HepG2 (cell line): Measurements from ENCODE around the gene ECM1. TPM values are rescaled to one million over a fixed set of nuclear protein-coding genes. Genes with fewer than 3 reads are reported as not detected.
A peak's percentile ranks its signal among the peaks of the same experiment; 100 is the strongest.

ENCODE experiments used
- AGO2 ChIP-seq: fragments of 200-400 bp; formaldehyde crosslinking; optimal IDR thresholded peaks from 2 replicates; pipeline ENCODE3; 2017; ENCODE audit warnings: mild to moderate bottlenecking, low read depth, low read length, moderate library complexity
- FIP1L1 ChIP-seq: fragments of 200-400 bp; formaldehyde crosslinking; IDR thresholded peaks from 2 replicates; pipeline ENCODE4 v1.6.1; 2018; ENCODE audit warnings: low read depth, mild to moderate bottlenecking, low read length, moderate library complexity, borderline replicate concordance; ENCODE audit not compliant: insufficient read depth
- FOSL1 ChIP-seq: sonication (generic); formaldehyde crosslinking; IDR thresholded peaks from 2 replicates; pipeline ENCODE4 v1.9.0; 2021; ENCODE audit warnings: missing genetic modification reagents, borderline replicate concordance
- FOXK1 ChIP-seq: sonication (generic); formaldehyde crosslinking; IDR thresholded peaks from 2 replicates; pipeline ENCODE4 v1.4.0; 2020; ENCODE audit warnings: low read depth, missing genetic modification reagents, borderline replicate concordance
- HNF4G ChIP-seq, 2 experiments: sonication (generic) in 1 of 2; formaldehyde crosslinking in 1 of 2; IDR thresholded peaks; 2 replicates each; pipeline versions ENCODE4 v1.4.0 to v1.6.1; 2011 to 2020; ENCODE audit warnings: borderline replicate concordance in 2 of 2, low read depth in 2 of 2, mild to moderate bottlenecking in 2 of 2, low read length in 1 of 2, missing genetic modification reagents in 1 of 2, moderate library complexity in 1 of 2
- LCORL ChIP-seq, 2 experiments: fragments of 450-650 bp in 1 of 2; sonication (generic) in 1 of 2; formaldehyde crosslinking in 1 of 2; IDR thresholded peaks; 2 replicates each; pipeline versions ENCODE4 v1.5.0 to v1.6.1; 2017 to 2020; ENCODE audit warnings: antibody characterized with exemption in 1 of 2, missing genetic modification reagents in 1 of 2
- MED8 ChIP-seq: sonication (generic); formaldehyde crosslinking; IDR thresholded peaks from 2 replicates; pipeline ENCODE4 v1.8.1; 2023; ENCODE audit warnings: mild to moderate bottlenecking, missing genetic modification reagents; ENCODE audit not compliant: insufficient replicate concordance
- NFATC3 ChIP-seq: sonication (generic); formaldehyde crosslinking; IDR thresholded peaks from 2 replicates; pipeline ENCODE4 v1.5.1; 2020; ENCODE audit warnings: mild to moderate bottlenecking, missing genetic modification reagents
- ZNF605 ChIP-seq: sonication (generic); formaldehyde crosslinking; IDR thresholded peaks from 2 replicates; pipeline ENCODE4 v1.8.0; 2022; ENCODE audit warnings: mild to moderate bottlenecking, missing genetic modification reagents
- ZNF766 ChIP-seq: sonication (generic); formaldehyde crosslinking; IDR thresholded peaks from 2 replicates; pipeline ENCODE4 v1.5.0; 2020; ENCODE audit warnings: missing genetic modification reagents, borderline replicate concordance
- polyA plus RNA-seq, 8 experiments: library from polyadenylated mRNA; depleted of rRNA in 3 of 8; stranded (reverse) in 7 of 8; unstranded in 1 of 8; fragments of >200 nt; fragmentation: Illumina TruSeq in 4 of 8; extraction: Trizol in 4 of 8; gene quantifications; 2 replicates each; pipeline versions ENCODE4 v1.2.1 to v1.2.3, GENCODE V29; 2011 to 2016; ENCODE audit warnings: low read depth in 4 of 8, missing spikeins in 1 of 8, mixed read lengths in 1 of 8; ENCODE audit not compliant: insufficient read depth in 1 of 8
- total RNA-seq, 5 experiments: library from RNA; depleted of rRNA; stranded (reverse); fragments of >200 nt; fragmentation: Illumina TruSeq; extraction: Trizol; gene quantifications; 2 replicates each; pipeline ENCODE4 v1.2.3, GENCODE V29; 2016; ENCODE audit warnings: low read depth in 1 of 5
- TF ChIP-seq, protein P1 (sequence below): sonication (generic); formaldehyde crosslinking; IDR thresholded peaks from 2 replicates; pipeline ENCODE4 v1.4.0; 2020; ENCODE audit warnings: mild to moderate bottlenecking, missing genetic modification reagents
- TF ChIP-seq, protein P2 (sequence below): IDR thresholded peaks from 2 replicates; pipeline ENCODE4 v1.6.1; 2016; ENCODE audit warnings: missing genetic modification reagents, missing compliant biosample characterization
- TF ChIP-seq, protein P3 (sequence below): sonication (generic); formaldehyde crosslinking; IDR thresholded peaks from 2 replicates; pipeline ENCODE4 v1.5.1; 2020; ENCODE audit warnings: mild to moderate bottlenecking, missing genetic modification reagents, moderate library complexity
- TF ChIP-seq, protein P4 (sequence below): sonication (generic); IDR thresholded peaks from 2 replicates; pipeline ENCODE4 v1.6.1; 2016; ENCODE audit warnings: low read depth, borderline replicate concordance
- TF ChIP-seq, protein P5 (sequence below): sonication (generic); formaldehyde crosslinking; IDR thresholded peaks from 2 replicates; pipeline ENCODE4 v1.5.0; 2020; ENCODE audit warnings: missing genetic modification reagents
- TF ChIP-seq, protein P6 (sequence below): sonication (generic); formaldehyde crosslinking; IDR thresholded peaks from 2 replicates; pipeline ENCODE4 v1.5.1; 2020; ENCODE audit warnings: missing genetic modification reagents, mild to moderate bottlenecking, borderline replicate concordance

ECM1 gene
- total and polyA plus RNA-seq, 2 of the 13 experiments (the other 11 are each of a cell fraction or from before 2014, with no cell fraction given): 0.42 to 1.0 TPM

DNA sequence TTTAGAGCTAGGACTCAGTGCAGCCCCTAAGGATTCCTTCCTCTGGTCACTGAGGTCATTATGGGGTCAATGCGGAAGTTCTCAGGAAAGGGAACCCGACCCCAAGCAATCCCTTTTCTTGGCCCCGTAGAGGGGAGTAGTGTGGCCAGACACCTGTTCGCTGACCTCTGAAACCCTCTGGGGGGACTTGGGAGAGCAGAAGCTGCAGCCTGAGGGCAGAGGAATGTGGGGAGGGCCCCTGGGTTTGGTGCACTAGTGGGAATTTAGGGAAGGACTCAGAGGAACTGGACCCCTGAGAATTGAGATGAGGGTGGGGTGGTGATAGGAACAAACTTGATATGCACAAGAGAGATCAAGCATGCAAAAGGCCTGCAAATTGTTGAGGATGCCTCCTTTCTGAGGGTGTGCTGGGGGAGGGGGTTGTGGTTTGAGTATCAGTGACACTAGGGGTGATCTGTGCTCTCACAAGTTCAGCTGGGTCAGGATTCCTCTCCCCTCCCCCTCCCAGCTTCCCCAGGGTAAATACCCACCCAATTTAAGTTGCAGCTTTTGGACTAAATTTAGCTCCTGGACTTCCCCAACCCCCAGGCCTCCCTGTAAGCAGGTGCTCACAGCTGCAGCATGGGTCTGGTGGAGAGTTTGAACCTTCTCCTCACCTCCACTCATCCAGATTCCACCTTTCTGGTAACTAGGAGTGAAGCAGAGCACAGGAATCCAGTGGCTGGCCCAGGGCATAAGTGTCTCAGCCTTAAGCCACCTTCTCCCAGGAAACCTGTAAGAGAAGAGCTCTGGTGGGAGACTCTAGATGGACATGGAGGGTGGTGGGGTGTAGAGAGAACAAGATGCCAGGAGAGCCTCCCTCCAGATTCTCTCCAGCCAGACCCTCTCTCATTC, 54.8 kb downstream of the ECM1 start (continued):
- TF ChIP-seq HNF4G (IDR thresholded peaks at IDR 0.05; ENCODE audit: borderline replicate concordance, low read depth, low read length): peak; percentile 21; the same call in 1 of the 2 replicates
- no peak for TF ChIP-seq HNF4G (CRISPR knock-in tag; IDR thresholded peaks at IDR 0.05; ENCODE audit: borderline replicate concordance, low read depth)
- no peak for TF ChIP-seq MED8 (CRISPR knock-in tag)
- no peak for TF ChIP-seq NFATC3 (CRISPR knock-in tag)
- TF ChIP-seq FOXK1 (CRISPR knock-in tag): no peak
- TF ChIP-seq, protein P1, sequence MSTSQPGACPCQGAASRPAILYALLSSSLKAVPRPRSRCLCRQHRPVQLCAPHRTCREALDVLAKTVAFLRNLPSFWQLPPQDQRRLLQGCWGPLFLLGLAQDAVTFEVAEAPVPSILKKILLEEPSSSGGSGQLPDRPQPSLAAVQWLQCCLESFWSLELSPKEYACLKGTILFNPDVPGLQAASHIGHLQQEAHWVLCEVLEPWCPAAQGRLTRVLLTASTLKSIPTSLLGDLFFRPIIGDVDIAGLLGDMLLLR (CRISPR knock-in tag): no peak
- TF ChIP-seq, protein P2, sequence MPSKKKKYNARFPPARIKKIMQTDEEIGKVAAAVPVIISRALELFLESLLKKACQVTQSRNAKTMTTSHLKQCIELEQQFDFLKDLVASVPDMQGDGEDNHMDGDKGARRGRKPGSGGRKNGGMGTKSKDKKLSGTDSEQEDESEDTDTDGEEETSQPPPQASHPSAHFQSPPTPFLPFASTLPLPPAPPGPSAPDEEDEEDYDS (CRISPR knock-in tag): no peak
- TF ChIP-seq, protein P3, sequence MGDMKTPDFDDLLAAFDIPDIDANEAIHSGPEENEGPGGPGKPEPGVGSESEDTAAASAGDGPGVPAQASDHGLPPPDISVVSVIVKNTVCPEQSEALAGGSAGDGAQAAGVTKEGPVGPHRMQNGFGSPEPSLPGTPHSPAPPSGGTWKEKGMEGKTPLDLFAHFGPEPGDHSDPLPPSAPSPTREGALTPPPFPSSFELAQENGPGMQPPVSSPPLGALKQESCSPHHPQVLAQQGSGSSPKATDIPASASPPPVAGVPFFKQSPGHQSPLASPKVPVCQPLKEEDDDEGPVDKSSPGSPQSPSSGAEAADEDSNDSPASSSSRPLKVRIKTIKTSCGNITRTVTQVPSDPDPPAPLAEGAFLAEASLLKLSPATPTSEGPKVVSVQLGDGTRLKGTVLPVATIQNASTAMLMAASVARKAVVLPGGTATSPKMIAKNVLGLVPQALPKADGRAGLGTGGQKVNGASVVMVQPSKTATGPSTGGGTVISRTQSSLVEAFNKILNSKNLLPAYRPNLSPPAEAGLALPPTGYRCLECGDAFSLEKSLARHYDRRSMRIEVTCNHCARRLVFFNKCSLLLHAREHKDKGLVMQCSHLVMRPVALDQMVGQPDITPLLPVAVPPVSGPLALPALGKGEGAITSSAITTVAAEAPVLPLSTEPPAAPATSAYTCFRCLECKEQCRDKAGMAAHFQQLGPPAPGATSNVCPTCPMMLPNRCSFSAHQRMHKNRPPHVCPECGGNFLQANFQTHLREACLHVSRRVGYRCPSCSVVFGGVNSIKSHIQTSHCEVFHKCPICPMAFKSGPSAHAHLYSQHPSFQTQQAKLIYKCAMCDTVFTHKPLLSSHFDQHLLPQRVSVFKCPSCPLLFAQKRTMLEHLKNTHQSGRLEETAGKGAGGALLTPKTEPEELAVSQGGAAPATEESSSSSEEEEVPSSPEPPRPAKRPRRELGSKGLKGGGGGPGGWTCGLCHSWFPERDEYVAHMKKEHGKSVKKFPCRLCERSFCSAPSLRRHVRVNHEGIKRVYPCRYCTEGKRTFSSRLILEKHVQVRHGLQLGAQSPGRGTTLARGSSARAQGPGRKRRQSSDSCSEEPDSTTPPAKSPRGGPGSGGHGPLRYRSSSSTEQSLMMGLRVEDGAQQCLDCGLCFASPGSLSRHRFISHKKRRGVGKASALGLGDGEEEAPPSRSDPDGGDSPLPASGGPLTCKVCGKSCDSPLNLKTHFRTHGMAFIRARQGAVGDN: no peak
- TF ChIP-seq, protein P4, sequence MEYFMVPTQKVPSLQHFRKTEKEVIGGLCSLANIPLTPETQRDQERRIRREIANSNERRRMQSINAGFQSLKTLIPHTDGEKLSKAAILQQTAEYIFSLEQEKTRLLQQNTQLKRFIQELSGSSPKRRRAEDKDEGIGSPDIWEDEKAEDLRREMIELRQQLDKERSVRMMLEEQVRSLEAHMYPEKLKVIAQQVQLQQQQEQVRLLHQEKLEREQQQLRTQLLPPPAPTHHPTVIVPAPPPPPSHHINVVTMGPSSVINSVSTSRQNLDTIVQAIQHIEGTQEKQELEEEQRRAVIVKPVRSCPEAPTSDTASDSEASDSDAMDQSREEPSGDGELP: peak; percentile 70; the same call in 1 of the 2 replicates
- TF ChIP-seq FOSL1 (CRISPR knock-in tag): no peak
- TF ChIP-seq LCORL (IDR thresholded peaks at IDR 0.05): no peak
- TF ChIP-seq LCORL (CRISPR knock-in tag; IDR thresholded peaks at IDR 0.05): peak; percentile 56
- TF ChIP-seq ZNF605 (CRISPR knock-in tag): peak; percentile 33
- TF ChIP-seq, protein P5, sequence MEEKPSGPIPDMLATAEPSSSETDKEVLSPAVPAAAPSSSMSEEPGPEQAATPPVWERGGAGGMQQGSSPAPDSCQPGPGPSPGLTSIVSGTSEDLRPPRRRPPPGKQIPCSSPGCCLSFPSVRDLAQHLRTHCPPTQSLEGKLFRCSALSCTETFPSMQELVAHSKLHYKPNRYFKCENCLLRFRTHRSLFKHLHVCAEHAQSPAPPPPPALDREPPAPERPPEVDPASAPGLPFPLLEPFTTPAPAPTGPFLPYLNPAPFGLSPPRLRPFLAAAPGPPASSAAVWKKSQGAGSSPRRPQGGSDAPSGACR (CRISPR knock-in tag): no peak
- no peak for TF ChIP-seq FIP1L1
- TF ChIP-seq, protein P6, sequence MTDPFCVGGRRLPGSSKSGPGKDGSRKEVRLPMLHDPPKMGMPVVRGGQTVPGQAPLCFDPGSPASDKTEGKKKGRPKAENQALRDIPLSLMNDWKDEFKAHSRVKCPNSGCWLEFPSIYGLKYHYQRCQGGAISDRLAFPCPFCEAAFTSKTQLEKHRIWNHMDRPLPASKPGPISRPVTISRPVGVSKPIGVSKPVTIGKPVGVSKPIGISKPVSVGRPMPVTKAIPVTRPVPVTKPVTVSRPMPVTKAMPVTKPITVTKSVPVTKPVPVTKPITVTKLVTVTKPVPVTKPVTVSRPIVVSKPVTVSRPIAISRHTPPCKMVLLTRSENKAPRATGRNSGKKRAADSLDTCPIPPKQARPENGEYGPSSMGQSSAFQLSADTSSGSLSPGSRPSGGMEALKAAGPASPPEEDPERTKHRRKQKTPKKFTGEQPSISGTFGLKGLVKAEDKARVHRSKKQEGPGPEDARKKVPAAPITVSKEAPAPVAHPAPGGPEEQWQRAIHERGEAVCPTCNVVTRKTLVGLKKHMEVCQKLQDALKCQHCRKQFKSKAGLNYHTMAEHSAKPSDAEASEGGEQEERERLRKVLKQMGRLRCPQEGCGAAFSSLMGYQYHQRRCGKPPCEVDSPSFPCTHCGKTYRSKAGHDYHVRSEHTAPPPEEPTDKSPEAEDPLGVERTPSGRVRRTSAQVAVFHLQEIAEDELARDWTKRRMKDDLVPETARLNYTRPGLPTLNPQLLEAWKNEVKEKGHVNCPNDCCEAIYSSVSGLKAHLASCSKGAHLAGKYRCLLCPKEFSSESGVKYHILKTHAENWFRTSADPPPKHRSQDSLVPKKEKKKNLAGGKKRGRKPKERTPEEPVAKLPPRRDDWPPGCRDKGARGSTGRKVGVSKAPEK (CRISPR knock-in tag): no peak
- no peak for TF ChIP-seq ZNF766 (CRISPR knock-in tag)
- TF ChIP-seq AGO2: no peak
